H1 (cell line): ENCODE data around the gene TRPV2. TPM values are rescaled to one million over a fixed set of nuclear protein-coding genes. Genes with fewer than 3 reads are reported as not detected.

ENCODE experiments used
- CTCF ChIA-PET: fragments of 300-600 bp; sonication (Branson Sonifier 250); formaldehyde crosslinking; loops from one replicate; lab custom pipeline; 2021; ENCODE audit not compliant: partially characterized antibody; lab: Charles Lee
- POLR2A ChIA-PET: fragments of 300-600 bp; sonication (Branson Sonifier 250); formaldehyde crosslinking; loops from one replicate; lab custom pipeline; 2021; ENCODE audit warnings: inconsistent platforms; ENCODE audit not compliant: partially characterized antibody; lab: Charles Lee
- DNase-seq, 2 experiments: peaks; one replicate each; pipeline versions ENCODE4 v3.0.0 to v3.0.0-alpha.2; 2010 to 2022; ENCODE audit warnings: low spot score in 2 of 2, low read depth in 1 of 2, mixed read lengths in 1 of 2
- FAIRE-seq: peaks from 2 replicates; lab custom pipeline; 2011; peaks lifted over from hg19 to GRCh38; lab: Jason Lieb, UNC
- H2AFZ ChIP-seq: 2 replicates; pipeline ENCODE4 v1.8.1; 2012; ENCODE audit warnings: low read length, inconsistent platforms
- H2AK5ac ChIP-seq: 2 replicates; pipeline ENCODE4 v1.6.1; 2013; ENCODE audit warnings: low read depth, low read length
- H2BK120ac ChIP-seq: replicated peaks from 2 replicates; pipeline ENCODE3; 2013; ENCODE audit warnings: low read depth, low read length, inconsistent platforms
- H2BK12ac ChIP-seq: 2 replicates; pipeline ENCODE4 v1.6.1; 2013; ENCODE audit warnings: low read depth, low read length
- H2BK15ac ChIP-seq: 2 replicates; pipeline ENCODE4 v1.6.1; 2013; ENCODE audit warnings: low read length
- H2BK20ac ChIP-seq: 2 replicates; pipeline ENCODE4 v1.6.1; 2013; ENCODE audit warnings: low read length
- H2BK5ac ChIP-seq: 2 replicates; pipeline ENCODE4 v1.6.1; 2013; ENCODE audit warnings: low read depth, low read length
- H3K14ac ChIP-seq: 2 replicates; pipeline ENCODE4 v1.6.1; 2013; ENCODE audit warnings: inconsistent platforms; ENCODE audit not compliant: insufficient read length
- H3K18ac ChIP-seq: 2 replicates; pipeline ENCODE4 v1.6.1; 2013; ENCODE audit warnings: low read length; ENCODE audit errors: extremely low read depth
- H3K23ac ChIP-seq: 2 replicates; pipeline ENCODE4 v1.6.1; 2013; ENCODE audit warnings: inconsistent platforms; ENCODE audit not compliant: insufficient read length
- H3K23me2 ChIP-seq: 2 replicates; pipeline ENCODE4 v1.6.1; 2013; ENCODE audit warnings: low read depth, low read length
- H3K27ac ChIP-seq: 2 replicates; pipeline ENCODE4 v1.6.1; 2011; ENCODE audit warnings: low read depth, low read length, inconsistent platforms
- H3K27me3 ChIP-seq, 4 experiments: replicated peaks in 1 of 4; 1 replicate in 1 of 4; 2 replicates in 3 of 4; pipeline versions ENCODE4 v1.6.1 to v1.8.1; 2011 to 2013; ENCODE audit warnings: low read length in 3 of 4, mild to moderate bottlenecking in 3 of 4, inconsistent platforms in 2 of 4, mixed read lengths in 2 of 4, moderate library complexity in 1 of 4; ENCODE audit not compliant: control insufficient read depth in 3 of 4, insufficient read depth in 3 of 4; ENCODE audit errors: extremely low read depth in 1 of 4
- H3K36me3 ChIP-seq, 4 experiments: 2 replicates each; pipeline versions ENCODE4 v1.6.1 to v1.8.1; 2011 to 2013; ENCODE audit warnings: mild to moderate bottlenecking in 4 of 4, low read length in 3 of 4, moderate library complexity in 2 of 4, control low read depth in 1 of 4, inconsistent platforms in 1 of 4; ENCODE audit not compliant: insufficient read depth in 4 of 4, control insufficient read depth in 2 of 4
- H3K4ac ChIP-seq: replicated peaks from 2 replicates; pipeline ENCODE3; 2013; ENCODE audit warnings: low read length, low read depth, mixed read lengths, inconsistent platforms; ENCODE audit not compliant: insufficient read length
- H3K4me1 ChIP-seq, 4 experiments: replicated peaks in 1 of 4; 1 replicate in 1 of 4; 2 replicates in 3 of 4; pipeline versions ENCODE4 v1.6.1 to v1.8.1; 2011 to 2013; ENCODE audit warnings: low read length in 3 of 4, inconsistent platforms in 2 of 4, mixed read lengths in 1 of 4; ENCODE audit not compliant: insufficient read depth in 4 of 4, control insufficient read depth in 3 of 4
- H3K4me2 ChIP-seq, 2 experiments: 2 replicates each; pipeline versions ENCODE4 v1.6.1 to v1.8.1; 2011 to 2013; ENCODE audit warnings: low read depth in 2 of 2, low read length in 2 of 2, control low read depth in 1 of 2, inconsistent platforms in 1 of 2, mild to moderate bottlenecking in 1 of 2; ENCODE audit not compliant: insufficient read depth in 1 of 2
- H3K4me3 ChIP-seq, 4 experiments: fragments of 200-600, 300-600 bp in 1 of 4; sonication (generic), shearing (Covaris generic), sonication (Bioruptor Twin) in 1 of 4; 2 replicates each; pipeline versions ENCODE4 v1.5.1 to v1.8.1; 2011 to 2016; ENCODE audit warnings: low read length in 4 of 4, low read depth in 3 of 4, control low read depth in 2 of 4, inconsistent platforms in 2 of 4, mild to moderate bottlenecking in 2 of 4, mixed read lengths in 1 of 4, moderate library complexity in 1 of 4; ENCODE audit not compliant: insufficient read depth in 2 of 4; ENCODE audit errors: extremely low read depth in 1 of 4
- H3K56ac ChIP-seq: replicated peaks from 2 replicates; pipeline ENCODE3; 2013; ENCODE audit warnings: low read depth, mild to moderate bottlenecking, mixed read lengths, low read length, inconsistent platforms; ENCODE audit not compliant: insufficient read length
- H3K79me1 ChIP-seq: 2 replicates; pipeline ENCODE4 v1.6.1; 2013; ENCODE audit warnings: low read depth, low read length, control low read depth
- H3K79me2 ChIP-seq, 2 experiments: 2 replicates each; pipeline versions ENCODE4 v1.6.1 to v1.8.1; 2012 to 2013; ENCODE audit warnings: low read length in 2 of 2, mild to moderate bottlenecking in 2 of 2, inconsistent platforms in 1 of 2; ENCODE audit not compliant: insufficient read depth in 2 of 2, control insufficient read depth in 1 of 2
- H3K9ac ChIP-seq, 4 experiments: replicated peaks in 1 of 4; 1 replicate in 1 of 4; 2 replicates in 3 of 4; pipeline versions ENCODE4 v1.6.1 to v1.8.1; 2011 to 2013; ENCODE audit warnings: low read depth in 3 of 4, low read length in 3 of 4, control low read depth in 2 of 4, mild to moderate bottlenecking in 2 of 4, moderate library complexity in 2 of 4, inconsistent platforms in 1 of 4; ENCODE audit errors: extremely low read depth in 1 of 4
- H3K9me3 ChIP-seq, 2 experiments: 2 replicates each; pipeline versions ENCODE4 v1.6.1 to v1.8.1; 2012 to 2013; ENCODE audit warnings: mild to moderate bottlenecking in 2 of 2, moderate library complexity in 2 of 2, control low read depth in 1 of 2, inconsistent platforms in 1 of 2, low read depth in 1 of 2, low read length in 1 of 2, mixed read lengths in 1 of 2; ENCODE audit not compliant: insufficient read depth in 2 of 2
- H4K20me1 ChIP-seq, 2 experiments: replicated peaks in 1 of 2; 2 replicates each; pipeline versions ENCODE3 to v1.8.1; 2011 to 2013; ENCODE audit warnings: inconsistent platforms in 2 of 2, low read length in 2 of 2, mild to moderate bottlenecking in 1 of 2; ENCODE audit not compliant: insufficient read depth in 2 of 2, control insufficient read depth in 1 of 2
- H4K5ac ChIP-seq: 2 replicates; pipeline ENCODE4 v1.6.1; 2013; ENCODE audit warnings: low read length, low read depth, mixed read lengths, inconsistent platforms; ENCODE audit not compliant: insufficient read length
- H4K8ac ChIP-seq: 2 replicates; pipeline ENCODE4 v1.8.0; 2013; ENCODE audit warnings: mild to moderate bottlenecking, moderate library complexity, low read length, inconsistent platforms; ENCODE audit not compliant: insufficient read depth; ENCODE audit errors: extremely low read depth
- H4K91ac ChIP-seq: replicated peaks from 2 replicates; pipeline ENCODE3; 2013; ENCODE audit warnings: low read length, mixed read lengths, inconsistent platforms; ENCODE audit not compliant: insufficient read length
- CBX5 ChIP-seq: fragments of 300-800, 300-1000 bp; sonication (generic); IDR thresholded peaks from 2 replicates; pipeline ENCODE4 v1.7.1; 2016; ENCODE audit warnings: antibody characterized with exemption, low read length, low read depth
- CTBP2 ChIP-seq: IDR thresholded peaks from 2 replicates; pipeline ENCODE4 v1.7.0; 2011; ENCODE audit warnings: borderline replicate concordance, mild to moderate bottlenecking, moderate library complexity, mixed read lengths, low read length; ENCODE audit not compliant: insufficient read depth, insufficient read length
- GABPA ChIP-seq: IDR thresholded peaks from 2 replicates; pipeline ENCODE4 v1.6.1; 2011; ENCODE audit warnings: mild to moderate bottlenecking, low read length, moderate library complexity, borderline replicate concordance; ENCODE audit not compliant: insufficient read depth
- GTF2F1 ChIP-seq: IDR thresholded peaks from 2 replicates; pipeline ENCODE4 v1.6.1; 2012; ENCODE audit warnings: low read depth, low read length, improper control_type of control experiment, borderline replicate concordance
- JUN ChIP-seq: IDR thresholded peaks from 2 replicates; pipeline ENCODE4 v1.6.1; 2011; ENCODE audit warnings: low read depth, mild to moderate bottlenecking, improper control_type of control experiment, low read length
- KDM1A ChIP-seq: fragments of 200-600, 300-600 bp; sonication (generic); IDR thresholded peaks from 2 replicates; pipeline ENCODE4 v1.7.1; 2016; ENCODE audit warnings: mild to moderate bottlenecking, low read length, borderline replicate concordance
- MAX ChIP-seq: IDR thresholded peaks from 2 replicates; pipeline ENCODE4 v1.6.1; 2012; ENCODE audit warnings: inconsistent platforms
- RXRA ChIP-seq: IDR thresholded peaks from 2 replicates; pipeline ENCODE4 v1.6.1; 2011; ENCODE audit warnings: low read depth, mild to moderate bottlenecking, low read length, moderate library complexity; ENCODE audit not compliant: insufficient read depth
- SIN3A ChIP-seq, 2 experiments: IDR thresholded peaks in 1 of 2; conservative IDR thresholded peaks in 1 of 2; 2 replicates each; pipeline ENCODE4 v1.6.1; 2011 to 2012; ENCODE audit warnings: low read length in 2 of 2, improper control_type of control experiment in 1 of 2, low read depth in 1 of 2, mild to moderate bottlenecking in 1 of 2
- SIRT6 ChIP-seq: IDR thresholded peaks from one replicate; pipeline ENCODE4 v1.7.1; 2012; ENCODE audit warnings: low read length, inconsistent platforms
- SIX5 ChIP-seq: IDR thresholded peaks from 2 replicates; pipeline ENCODE4 v1.6.1; 2011; ENCODE audit warnings: mild to moderate bottlenecking, low read depth, low read length
- TAF7 ChIP-seq: optimal IDR thresholded peaks from 2 replicates; pipeline ENCODE3; 2011; ENCODE audit warnings: low read depth, mild to moderate bottlenecking, inconsistent platforms, low read length, moderate library complexity, borderline replicate concordance
- TBP ChIP-seq: IDR thresholded peaks from 2 replicates; pipeline ENCODE4 v1.6.1; 2011; ENCODE audit warnings: low read depth, low read length, improper control_type of control experiment
- TEAD4 ChIP-seq: IDR thresholded peaks from 2 replicates; pipeline ENCODE4 v1.6.1; 2012; ENCODE audit warnings: low read depth, low read length, inconsistent platforms, mixed read lengths
- WGBS, 2 experiments: shearing (Covaris generic) in 1 of 2; methylation state at CpG; one replicate each; pipeline versions ENCODE4 v1.1.6 to v1.1.7; 2013 to 2015; ENCODE audit warnings: low lambda C conversion rate in 2 of 2, mixed read lengths in 2 of 2, inconsistent platforms in 1 of 2, low coverage in 1 of 2, missing lambda C conversion rate in 1 of 2; ENCODE audit not compliant: insufficient replicate concordance in 2 of 2, insufficient coverage in 1 of 2, insufficient read length in 1 of 2; ENCODE audit errors: extremely low coverage in 1 of 2, missing lambda C conversion rate in 1 of 2; 5-methylcytosine and 5-hydroxymethylcytosine counted together
- polyA plus RNA-seq, 7 experiments: library from polyadenylated mRNA; depleted of rRNA in 3 of 7; stranded (reverse) in 5 of 7; unstranded in 2 of 7; fragments of >200 nt in 5 of 7; fragments of 200-250 nt in 2 of 7; gene quantifications; 1 replicate in 5 of 7; 2 replicates in 1 of 7; 4 replicates in 1 of 7; pipeline versions ENCODE4 v1.2.1 to v1.2.3, GENCODE V29; 2011 to 2013; ENCODE audit warnings: missing spikeins in 2 of 7, mixed read lengths in 2 of 7
- total RNA-seq: library from RNA; stranded (reverse); fragmentation: NEBNext Ultra II Directional; extraction: Animal tissue kit (Norgen Biotek cat#: 25700); gene quantifications from 2 replicates; pipeline ENCODE4 v1.2.1, GENCODE V29; 2021

The TRPV2 gene
- total and polyA plus RNA-seq, 2 of the 8 experiments (the other 6 are each of a cell fraction or from before 2014, with no cell fraction given): 1.7 to 2.1 TPM

- Histone ChIP-seq H3K56ac (no peak overlapping the region), H3K23ac (no peak overlapping the region), H2BK12ac (no peak overlapping the region), H3K79me1 (no peaks in the 10 kb centered on the region), H3K4ac (no peak overlapping the region), H3K27me3 (no peaks in the 10 kb centered on the region; a peak in 1 of 7 replicates), H4K8ac (no peak overlapping the region), H2BK15ac (no peak overlapping the region), H3K36me3 (no peaks in the 10 kb centered on the region), H3K4me3 (no peak overlapping the region), H3K79me2 (no peaks in the 10 kb centered on the region), H3K18ac (no peak overlapping the region), H4K20me1 (no peaks in the 10 kb centered on the region), H3K14ac (no peak overlapping the region), H3K27ac (no peak overlapping the region), H4K91ac (no peak overlapping the region), H3K9me3 (no peaks in the 10 kb centered on the region), H3K23me2 (no peaks in the 10 kb centered on the region), H2AK5ac (no peak overlapping the region), H2BK5ac (no peak overlapping the region), H2BK20ac (no peak overlapping the region), H3K4me1 (peaks cover 0 to 4% (median 2%) of the 10 kb centered on the region in 4 experiments; a peak in 3 of 7 replicates), H4K5ac (no peak overlapping the region), H2BK120ac (no peak overlapping the region), H3K4me2 (no peak overlapping the region), H2AFZ (no peak overlapping the region), H3K9ac (no peak overlapping the region)
- DNase-seq (no peak), FAIRE-seq (no peak)
- ChIA-PET CTCF (interaction anchor here (2.1 to 4.6 kb wide), 3 partner anchors 14 to 92 kb away, joined by 6 to 53 read pairs (median 6); partner anchors contain the start of gene TRPV2), POLR2A (interaction anchor here (1.2 to 3.3 kb wide), 2 partner anchors 14 to 50 kb away, joined by 3 to 9 read pairs; partner anchors contain the start of gene UBB)
- 78% methylated on average over 6 of the region's 6 CpGs; no CpG with 5 or more reads in 1 of the 2 experiments for WGBS, 2 experiments
- TF ChIP-seq GABPA (no peak), TEAD4 (no peak), CTBP2 (no peak), KDM1A (no peak), SIRT6 (no peak), SIX5 (no peak), MAX (no peak), RXRA (no peak), TAF7 (no peak), SIN3A (conservative IDR thresholded peaks at IDR 0.05 in 1 of 2, IDR thresholded peaks at IDR 0.05 in 1 of 2; ENCODE audit: low read depth in 1 of 2, low read length in 2 of 2) (no peak), GTF2F1 (no peak), JUN (no peak), TBP (no peak), CBX5 (no peak)
Measured at GRCh38 chr17:16430650-16431049, 15.3 kb downstream of the TRPV2 start.
